Stomach smooth muscle (tissue), 2 donors: ENCODE measurements around the gene MUC15.

Experiments used
- H3K27ac ChIP-seq: one replicate; pipeline ENCODE4 v1.7.0; 2013; ENCODE audit warnings: mild to moderate bottlenecking, low read length, inconsistent platforms
- H3K27me3 ChIP-seq, 2 donors: one replicate each; pipeline ENCODE4 v1.7.0; 2013; ENCODE audit warnings: low read length in 2 of 2; ENCODE audit not compliant: insufficient read depth in 2 of 2, control insufficient read depth in 1 of 2
- H3K36me3 ChIP-seq, 2 donors: one replicate each; pipeline ENCODE4 v1.7.0; 2013; ENCODE audit warnings: low read length in 2 of 2; ENCODE audit not compliant: control insufficient read depth in 2 of 2, insufficient read depth in 2 of 2
- H3K4me1 ChIP-seq: one replicate; pipeline ENCODE4 v1.7.0; 2013; ENCODE audit warnings: low read length; ENCODE audit not compliant: control insufficient read depth, insufficient read depth
- H3K4me3 ChIP-seq, 2 donors: one replicate each; pipeline ENCODE4 v1.7.0; 2013; ENCODE audit warnings: low read length in 2 of 2
- H3K9ac ChIP-seq, 2 donors: one replicate each; pipeline ENCODE4 v1.7.0; 2013; ENCODE audit warnings: low read length in 2 of 2, mild to moderate bottlenecking in 1 of 2
- H3K9me3 ChIP-seq, 2 donors: one replicate each; pipeline ENCODE4 v1.7.0; 2013; ENCODE audit warnings: low read length in 2 of 2; ENCODE audit not compliant: control insufficient read depth in 2 of 2
- donor health status: healthy.
- donor health status: Pancreatic carcinoma.

MUC15 gene

GRCh38 chr11:26541870-26542269 lies 30.2 kb downstream of the MUC15 start:
- H3K9ac ChIP-seq = no peak overlapping the region
- H3K4me1 ChIP-seq = no peaks in the 10 kb centered on the region
- no peak overlapping the region for H3K4me3 ChIP-seq
- H3K27ac ChIP-seq = no peak overlapping the region
- no peaks in the 10 kb centered on the region for H3K27me3 ChIP-seq
- no peaks in the 10 kb centered on the region for H3K36me3 ChIP-seq
- H3K9me3 ChIP-seq = no peaks in the 10 kb centered on the region

GRCh38 chr11:26539517-26539916 lies 32.5 kb downstream of the MUC15 start:
- H3K9ac ChIP-seq = no peak overlapping the region
- no peaks in the 10 kb centered on the region for H3K36me3 ChIP-seq
- no peaks in the 10 kb centered on the region for H3K9me3 ChIP-seq
- H3K4me1 ChIP-seq = no peaks in the 10 kb centered on the region
- H3K4me3 ChIP-seq = no peak overlapping the region
- no peaks in the 10 kb centered on the region for H3K27me3 ChIP-seq
- H3K27ac ChIP-seq = no peak overlapping the region

- no peak overlapping the region for H3K27ac ChIP-seq
- no peak overlapping the region for H3K4me3 ChIP-seq
- no peaks in the 10 kb centered on the region for H3K27me3 ChIP-seq
- H3K9ac ChIP-seq = no peak overlapping the region
- H3K36me3 ChIP-seq = no peaks in the 10 kb centered on the region
- no peaks in the 10 kb centered on the region for H3K4me1 ChIP-seq
- no peaks in the 10 kb centered on the region for H3K9me3 ChIP-seq
Observed at GRCh38 chr11:26537341-26537740, 34.7 kb downstream of the MUC15 start.

GRCh38 chr11:26527685-26528084 lies 44.4 kb downstream of the MUC15 start:
- H3K9ac ChIP-seq = no peak overlapping the region
- H3K36me3 ChIP-seq = no peaks in the 10 kb centered on the region
- H3K4me1 ChIP-seq = no peaks in the 10 kb centered on the region
- H3K27ac ChIP-seq = no peak overlapping the region
- no peaks in the 10 kb centered on the region for H3K9me3 ChIP-seq
- H3K4me3 ChIP-seq = no peak overlapping the region
- no peaks in the 10 kb centered on the region for H3K27me3 ChIP-seq

GRCh38 chr11:26522912-26523610 lies 49.0 kb downstream of the MUC15 start:
- Histone ChIP-seq H3K4me1 (no peaks in the 10 kb centered on the region), H3K27ac (no peak overlapping the region), H3K4me3 (no peak overlapping the region)

GRCh38 chr11:26519469-26519868 lies 52.6 kb downstream of the MUC15 start:
- Histone ChIP-seq H3K27ac (no peak overlapping the region), H3K4me3 (no peak overlapping the region), H3K27me3 (no peaks in the 10 kb centered on the region), H3K9me3 (no peaks in the 10 kb centered on the region), H3K9ac (no peak overlapping the region), H3K4me1 (no peaks in the 10 kb centered on the region), H3K36me3 (no peaks in the 10 kb centered on the region)

More at GRCh38 chr11:26522912-26523610, 49.0 kb downstream of the MUC15 start:
- Histone ChIP-seq H3K9me3 (no peaks in the 10 kb centered on the region), H3K9ac (no peak overlapping the region), H3K36me3 (no peaks in the 10 kb centered on the region), H3K27me3 (no peaks in the 10 kb centered on the region)

GRCh38 chr11:26512196-26512595 lies 59.9 kb downstream of the MUC15 start:
- Histone ChIP-seq H3K4me3 (no peak overlapping the region), H3K27me3 (no peaks in the 10 kb centered on the region), H3K9me3 (no peaks in the 10 kb centered on the region), H3K36me3 (no peaks in the 10 kb centered on the region), H3K4me1 (no peaks in the 10 kb centered on the region), H3K27ac (no peak overlapping the region), H3K9ac (no peak overlapping the region)

GRCh38 chr11:26510756-26511155 lies 61.3 kb downstream of the MUC15 start:
- Histone ChIP-seq H3K27me3 (no peaks in the 10 kb centered on the region), H3K36me3 (no peaks in the 10 kb centered on the region), H3K9me3 (no peaks in the 10 kb centered on the region), H3K27ac (no peak overlapping the region), H3K9ac (no peak overlapping the region), H3K4me3 (no peak overlapping the region), H3K4me1 (no peaks in the 10 kb centered on the region)

GRCh38 chr11:26510164-26510563 lies 61.9 kb downstream of the MUC15 start:
- H3K27me3 ChIP-seq = no peaks in the 10 kb centered on the region
- H3K4me1 ChIP-seq = no peaks in the 10 kb centered on the region
- H3K9me3 ChIP-seq = no peaks in the 10 kb centered on the region
- no peak overlapping the region for H3K4me3 ChIP-seq
- no peaks in the 10 kb centered on the region for H3K36me3 ChIP-seq
- no peak overlapping the region for H3K27ac ChIP-seq
- no peak overlapping the region for H3K9ac ChIP-seq
